ENCODE results near the gene MVB12B.
"Not testable (repeated sequence)": the region's sequence is repeated elsewhere in the genome, so short reads cannot be mapped to it uniquely, and the experiment has no call there.

MVB12B gene

GRCh38 chr9:126326228-126327005, at the start of gene MVB12B:
TSS of gene MVB12B (plus strand) at chr9:126326829. CDS start at chr9:126326930, 101 bp downstream.
- peak; percentile 56 for DNase-seq

GRCh38 chr9:126283799-126284465, 42.7 kb upstream of the MVB12B start:
- no peak for DNase-seq

GRCh38 chr9:126285652-126286051, 41.0 kb upstream of the MVB12B start:
- DNase-seq: not testable (repeated sequence)

GRCh38 chr9:126287166-126287866, 39.3 kb upstream of the MVB12B start:
- DNase-seq: no peak

- no peak for DNase-seq
These were observed 35.8 kb upstream of the MVB12B start for GRCh38 chr9:126290871-126291270.

GRCh38 chr9:126291925-126292324, 34.7 kb upstream of the MVB12B start:
- no peak for DNase-seq

- DNase-seq: no peak
These were observed 33.7 kb upstream of the MVB12B start for GRCh38 chr9:126292736-126293521.

GRCh38 chr9:126293522-126293889, 33.1 kb upstream of the MVB12B start:
- no peak for DNase-seq

- no peak for DNase-seq
These were observed 32.1 kb upstream of the MVB12B start for GRCh38 chr9:126294331-126295081.

GRCh38 chr9:126295082-126295477, 31.5 kb upstream of the MVB12B start:
- no peak for DNase-seq

GRCh38 chr9:126295516-126295915, 31.1 kb upstream of the MVB12B start:
- no peak for DNase-seq

GRCh38 chr9:126295936-126296600, 30.6 kb upstream of the MVB12B start:
- no peak for DNase-seq

GRCh38 chr9:126296687-126297086, 29.9 kb upstream of the MVB12B start:
- no peak for DNase-seq

- no peak for DNase-seq
These were observed 29.0 kb upstream of the MVB12B start for GRCh38 chr9:126297661-126298060.

GRCh38 chr9:126298063-126298801, 28.4 kb upstream of the MVB12B start:
- peak; percentile 81 for DNase-seq

GRCh38 chr9:126299706-126300276, 26.8 kb upstream of the MVB12B start:
- no peak for DNase-seq

- no peak for DNase-seq
These were observed 25.4 kb upstream of the MVB12B start for GRCh38 chr9:126301196-126301595.

- DNase-seq: peak; percentile 55
These were observed 24.5 kb upstream of the MVB12B start for GRCh38 chr9:126301985-126302603.

GRCh38 chr9:126302730-126303129, 23.9 kb upstream of the MVB12B start:
- DNase-seq: no peak

GRCh38 chr9:126303488-126303887, 23.1 kb upstream of the MVB12B start:
- DNase-seq: no peak

Data from left hindlimb (tissue), 1 donor.